H9 (cell line): ENCODE data around the gene UNC5C. TPM values are rescaled to one million over a fixed set of nuclear protein-coding genes. Genes with fewer than 3 reads are reported as not detected.

Experiments
- DNase-seq: peaks from one replicate; pipeline ENCODE4 v3.0.0-alpha.2; 2017
- H2AFZ ChIP-seq: one replicate; pipeline ENCODE4 v1.6.1; 2013; ENCODE audit warnings: mild to moderate bottlenecking, low read length, control low read depth, moderate library complexity
- H2AK5ac ChIP-seq: 2 replicates; pipeline ENCODE4 v1.6.1; 2013; ENCODE audit warnings: low read length, control low read depth, mixed read lengths; ENCODE audit not compliant: insufficient read length
- H2BK120ac ChIP-seq: one replicate; pipeline ENCODE4 v1.6.1; 2013; ENCODE audit warnings: low read depth, mild to moderate bottlenecking, low read length, control low read depth, inconsistent platforms; ENCODE audit not compliant: poor library complexity, severe bottlenecking
- H2BK12ac ChIP-seq: 2 replicates; pipeline ENCODE4 v1.6.1; 2013; ENCODE audit warnings: low read length, control low read depth, mixed read lengths, low read depth; ENCODE audit not compliant: insufficient read length
- H2BK15ac ChIP-seq: 2 replicates; pipeline ENCODE4 v1.6.1; 2013; ENCODE audit warnings: low read depth, low read length, control low read depth
- H2BK20ac ChIP-seq: one replicate; pipeline ENCODE4 v1.6.1; 2013; ENCODE audit warnings: low read depth, mild to moderate bottlenecking, low read length, control low read depth, inconsistent platforms; ENCODE audit not compliant: poor library complexity, severe bottlenecking
- H2BK5ac ChIP-seq: 2 replicates; pipeline ENCODE4 v1.6.1; 2013; ENCODE audit warnings: low read length, control low read depth, mixed read lengths; ENCODE audit not compliant: insufficient read length
- H3K14ac ChIP-seq: 2 replicates; pipeline ENCODE4 v1.6.1; 2013; ENCODE audit warnings: low read length, control low read depth; ENCODE audit not compliant: insufficient read depth
- H3K18ac ChIP-seq: 2 replicates; pipeline ENCODE4 v1.6.1; 2013; ENCODE audit warnings: low read depth, mild to moderate bottlenecking, mixed read lengths, low read length, control low read depth; ENCODE audit not compliant: insufficient read length
- H3K23ac ChIP-seq: 2 replicates; pipeline ENCODE4 v1.6.1; 2013; ENCODE audit warnings: low read length, control low read depth, mixed read lengths, low read depth; ENCODE audit not compliant: insufficient read length
- H3K23me2 ChIP-seq: 2 replicates; pipeline ENCODE4 v1.6.1; 2013; ENCODE audit warnings: low read depth, mild to moderate bottlenecking, mixed read lengths, low read length, control low read depth; ENCODE audit not compliant: insufficient read length, poor library complexity, severe bottlenecking
- H3K27ac ChIP-seq: 2 replicates; pipeline ENCODE4 v1.5.1; 2013; ENCODE audit warnings: low read length, control low read depth, mixed read lengths, low read depth; ENCODE audit not compliant: insufficient read length
- H3K27me3 ChIP-seq: 2 replicates; pipeline ENCODE4 v1.6.1; 2013; ENCODE audit warnings: low read length, control low read depth, inconsistent platforms; ENCODE audit not compliant: insufficient read depth
- H3K4ac ChIP-seq: 2 replicates; pipeline ENCODE4 v1.6.1; 2013; ENCODE audit warnings: low read depth, mild to moderate bottlenecking, control low read depth, inconsistent platforms, low read length, moderate library complexity
- H3K4me1 ChIP-seq: 2 replicates; pipeline ENCODE4 v1.6.1; 2013; ENCODE audit warnings: low read length, control low read depth, inconsistent platforms; ENCODE audit not compliant: insufficient read depth
- H3K4me2 ChIP-seq: 2 replicates; pipeline ENCODE4 v1.6.1; 2013; ENCODE audit warnings: low read length, control low read depth, mixed read lengths; ENCODE audit not compliant: insufficient read length, insufficient read depth
- H3K56ac ChIP-seq: 2 replicates; pipeline ENCODE4 v1.6.1; 2013; ENCODE audit warnings: low read depth, mild to moderate bottlenecking, mixed read lengths, low read length, control low read depth; ENCODE audit not compliant: insufficient read length
- H3K79me1 ChIP-seq: 2 replicates; pipeline ENCODE4 v1.6.1; 2013; ENCODE audit warnings: low read depth, mild to moderate bottlenecking, moderate library complexity, low read length, control low read depth, inconsistent platforms; ENCODE audit not compliant: insufficient read depth, poor library complexity, severe bottlenecking
- H3K79me2 ChIP-seq: 2 replicates; pipeline ENCODE4 v1.6.1; 2013; ENCODE audit warnings: low read length, control low read depth, inconsistent platforms; ENCODE audit not compliant: insufficient read depth
- H3K9ac ChIP-seq: 2 replicates; pipeline ENCODE4 v1.6.1; 2013; ENCODE audit warnings: low read length, control low read depth, mixed read lengths; ENCODE audit not compliant: insufficient read length; ENCODE audit errors: extremely low read depth
- H3K9me3 ChIP-seq: one replicate; pipeline ENCODE4 v1.6.1; 2013; ENCODE audit warnings: low read depth, low read length, inconsistent platforms; ENCODE audit not compliant: control insufficient read depth
- H3T11ph ChIP-seq: one replicate; pipeline ENCODE4 v1.6.1; 2013; ENCODE audit warnings: mild to moderate bottlenecking, low read length, control low read depth, inconsistent platforms
- H4K20me1 ChIP-seq: one replicate; pipeline ENCODE4 v1.6.1; 2013; ENCODE audit not compliant: control insufficient read depth, insufficient read length, insufficient read depth
- H4K5ac ChIP-seq: 2 replicates; pipeline ENCODE4 v1.6.1; 2013; ENCODE audit warnings: low read depth, mild to moderate bottlenecking, mixed read lengths, low read length, control low read depth; ENCODE audit not compliant: insufficient read length
- H4K8ac ChIP-seq: replicated peaks from 2 replicates; pipeline ENCODE4 v1.6.1; 2013; ENCODE audit warnings: low read length, control low read depth, mixed read lengths, low read depth; ENCODE audit not compliant: insufficient read length
- H4K91ac ChIP-seq: 2 replicates; pipeline ENCODE4 v1.6.1; 2013; ENCODE audit warnings: low read depth, mild to moderate bottlenecking, moderate library complexity, mixed read lengths, low read length, control low read depth; ENCODE audit not compliant: insufficient read length
- H3K27ac Mint-ChIP-seq, 3 experiments: 2 replicates in 2 of 3; 3 replicates in 1 of 3; pipeline ENCODE4 v1.8.0; 2020 to 2021; ENCODE audit warnings: mixed read lengths in 3 of 3, mild to moderate bottlenecking in 1 of 3, moderate library complexity in 1 of 3
- H3K27me3 Mint-ChIP-seq: 2 replicates; pipeline ENCODE4 v1.8.0; 2021; ENCODE audit warnings: low read depth, mild to moderate bottlenecking, moderate library complexity, mixed read lengths
- H3K36me3 Mint-ChIP-seq, 3 experiments: 2 replicates in 2 of 3; 3 replicates in 1 of 3; pipeline ENCODE4 v1.8.0; 2020 to 2021; ENCODE audit warnings: low read depth in 3 of 3, mixed read lengths in 3 of 3; ENCODE audit not compliant: insufficient read depth in 1 of 3
- H3K4me1 Mint-ChIP-seq, 2 experiments: 2 replicates each; pipeline ENCODE4 v1.8.0; 2020; ENCODE audit warnings: mixed read lengths in 2 of 2
- H3K4me3 Mint-ChIP-seq, 2 experiments: 2 replicates in 1 of 2; 3 replicates in 1 of 2; pipeline ENCODE4 v1.8.0; 2020 to 2021; ENCODE audit warnings: mild to moderate bottlenecking in 2 of 2, mixed read lengths in 2 of 2, moderate library complexity in 1 of 2
- H3K9me3 Mint-ChIP-seq, 2 experiments: 2 replicates in 1 of 2; 3 replicates in 1 of 2; pipeline ENCODE4 v1.8.0; 2020; ENCODE audit warnings: mild to moderate bottlenecking in 2 of 2, mixed read lengths in 2 of 2, moderate library complexity in 1 of 2
- WGBS: extraction: QIAGEN DNeasy Blood & Tissue Kit; methylation state at CpG from one replicate; pipeline ENCODE4 v1.1.7; 2013; ENCODE audit warnings: missing lambda C conversion rate, low lambda C conversion rate, mixed read lengths; ENCODE audit not compliant: insufficient read length; ENCODE audit errors: extremely low coverage; 5-methylcytosine and 5-hydroxymethylcytosine counted together
- total RNA-seq: library from RNA; stranded (reverse); gene quantifications from 2 replicates; pipeline ENCODE4 v1.2.1, GENCODE V29; 2021
- TF ChIP-seq, protein P1 (sequence below): fragments of 200-600 bp; sonication (generic); conservative IDR thresholded peaks from 3 replicates; pipeline ENCODE4 v1.8.0; 2021; ENCODE audit warnings: antibody characterized with exemption, mild to moderate bottlenecking

UNC5C gene
- total RNA-seq, 1 experiment from 2014 or later, result not detected

DNA sequence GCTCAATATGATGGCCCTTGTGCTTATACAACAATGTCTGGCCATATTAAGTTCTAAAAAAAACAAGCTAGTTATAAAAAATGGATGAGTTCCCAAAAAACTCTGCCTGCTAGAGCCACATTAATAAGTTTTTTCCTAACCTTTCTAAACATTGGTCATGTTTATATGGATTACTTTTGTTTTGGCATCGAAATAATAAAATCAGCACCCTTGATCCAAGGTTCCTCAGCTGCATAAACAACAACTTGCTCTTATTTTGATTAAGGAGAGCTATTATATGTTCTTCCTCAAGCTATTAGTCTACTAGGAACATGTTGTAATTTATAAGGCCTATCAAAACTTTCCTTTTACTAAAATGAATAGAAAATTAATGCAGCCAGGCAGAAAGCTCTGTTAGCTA, 48.4 kb downstream of the UNC5C start:
- H3K9ac ChIP-seq, result no peak overlapping the region
- no CpG with 5 or more reads among the region's 1 CpG for WGBS
- H3K27me3 ChIP-seq, result no peaks in the 10 kb centered on the region
- no peaks in the 10 kb centered on the region for H3K27me3 Mint-ChIP-seq
- no peak overlapping the region for H2BK120ac ChIP-seq
- H3T11ph ChIP-seq, result no peak overlapping the region
- H2BK12ac ChIP-seq, result no peak overlapping the region
- H3K18ac ChIP-seq, result no peak overlapping the region
- H3K4me3 Mint-ChIP-seq, result no peak overlapping the region
- no peaks in the 10 kb centered on the region for H4K20me1 ChIP-seq
- H3K4me1 ChIP-seq, result no peaks in the 10 kb centered on the region
- H3K14ac ChIP-seq, result no peak overlapping the region
- no peak overlapping the region for H3K4ac ChIP-seq
- no peak overlapping the region for H4K91ac ChIP-seq
- H2BK20ac ChIP-seq, result no peak overlapping the region
- H3K27ac ChIP-seq, result no peak overlapping the region
- no peak overlapping the region for H3K23ac ChIP-seq
- no peak overlapping the region for H3K56ac ChIP-seq
- no peak overlapping the region for H2BK15ac ChIP-seq
- H3K36me3 Mint-ChIP-seq, result no peaks in the 10 kb centered on the region
- H3K79me2 ChIP-seq, result no peaks in the 10 kb centered on the region
- H3K27ac Mint-ChIP-seq, result no peak overlapping the region
- no peak for DNase-seq
- no peaks in the 10 kb centered on the region for H3K4me1 Mint-ChIP-seq
- no peak overlapping the region for H4K8ac ChIP-seq
- H3K79me1 ChIP-seq, result no peaks in the 10 kb centered on the region
- no peak overlapping the region for H2AK5ac ChIP-seq
- TF ChIP-seq, protein P1, sequence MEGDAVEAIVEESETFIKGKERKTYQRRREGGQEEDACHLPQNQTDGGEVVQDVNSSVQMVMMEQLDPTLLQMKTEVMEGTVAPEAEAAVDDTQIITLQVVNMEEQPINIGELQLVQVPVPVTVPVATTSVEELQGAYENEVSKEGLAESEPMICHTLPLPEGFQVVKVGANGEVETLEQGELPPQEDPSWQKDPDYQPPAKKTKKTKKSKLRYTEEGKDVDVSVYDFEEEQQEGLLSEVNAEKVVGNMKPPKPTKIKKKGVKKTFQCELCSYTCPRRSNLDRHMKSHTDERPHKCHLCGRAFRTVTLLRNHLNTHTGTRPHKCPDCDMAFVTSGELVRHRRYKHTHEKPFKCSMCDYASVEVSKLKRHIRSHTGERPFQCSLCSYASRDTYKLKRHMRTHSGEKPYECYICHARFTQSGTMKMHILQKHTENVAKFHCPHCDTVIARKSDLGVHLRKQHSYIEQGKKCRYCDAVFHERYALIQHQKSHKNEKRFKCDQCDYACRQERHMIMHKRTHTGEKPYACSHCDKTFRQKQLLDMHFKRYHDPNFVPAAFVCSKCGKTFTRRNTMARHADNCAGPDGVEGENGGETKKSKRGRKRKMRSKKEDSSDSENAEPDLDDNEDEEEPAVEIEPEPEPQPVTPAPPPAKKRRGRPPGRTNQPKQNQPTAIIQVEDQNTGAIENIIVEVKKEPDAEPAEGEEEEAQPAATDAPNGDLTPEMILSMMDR, result no peak
- H2AFZ ChIP-seq, result no peak overlapping the region
- no peak overlapping the region for H4K5ac ChIP-seq
- no peak overlapping the region for H2BK5ac ChIP-seq
- H3K9me3 Mint-ChIP-seq, result no peaks in the 10 kb centered on the region
- H3K4me2 ChIP-seq, result no peak overlapping the region
- no peaks in the 10 kb centered on the region for H3K9me3 ChIP-seq
- no peaks in the 10 kb centered on the region for H3K23me2 ChIP-seq
